Activated T-helper 1 cell treated with anti-CD3 and anti-CD28 coated beads, Interleukin-2, amount 50 U/mL, for 16 hours (primary cell): ENCODE data around the gene WDR1.
A peak's percentile ranks its signal among the peaks of the same experiment; 100 is the strongest.

ENCODE experiments used
- DNase-seq, 2 donors: peaks; one replicate each; pipeline ENCODE4 v3.0.0-alpha.2; 2020; ENCODE audit warnings: low read depth in 1 of 2, low spot score in 1 of 2

WDR1 gene

DNA sequence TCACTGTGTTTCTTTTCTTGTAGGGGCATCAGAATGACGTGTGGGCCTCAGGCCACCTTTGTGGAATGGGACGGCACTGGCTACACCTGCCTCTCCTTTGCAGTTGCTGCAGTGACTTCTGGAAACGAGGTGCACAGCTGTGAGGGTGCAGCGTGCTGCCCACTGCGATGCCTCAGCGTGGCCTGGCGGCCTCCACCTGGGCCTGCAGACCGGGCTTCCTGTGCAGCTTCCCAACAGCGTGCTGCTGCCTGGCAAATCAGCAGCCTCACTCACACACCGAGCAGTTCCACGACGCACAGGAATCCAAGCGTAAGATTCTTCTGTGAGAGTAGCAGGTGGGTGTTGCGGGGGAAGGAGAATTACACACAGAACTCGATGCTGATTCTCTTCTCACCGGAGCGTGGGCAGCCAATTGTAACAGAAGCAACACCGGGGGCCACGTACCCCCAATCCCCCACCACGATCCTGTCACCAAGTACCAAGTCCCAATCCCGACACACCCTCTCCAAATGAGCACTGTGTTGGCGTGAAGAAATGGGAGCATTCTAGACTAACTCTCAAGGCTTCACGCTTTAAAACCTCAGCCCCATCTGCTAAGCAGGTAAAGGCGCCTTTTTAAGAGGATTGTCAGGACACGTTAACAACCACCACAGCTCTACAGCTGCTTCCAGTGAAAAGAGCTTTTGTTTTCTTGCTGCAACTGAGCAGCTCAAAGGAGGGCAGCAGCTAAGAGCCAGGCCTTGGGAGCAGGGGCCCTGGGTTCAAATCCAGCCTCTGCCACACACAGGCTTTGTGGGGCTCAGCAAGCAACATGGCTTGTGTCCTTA lies 16.9 kb downstream of the WDR1 start:
- no peak for DNase-seq

DNA sequence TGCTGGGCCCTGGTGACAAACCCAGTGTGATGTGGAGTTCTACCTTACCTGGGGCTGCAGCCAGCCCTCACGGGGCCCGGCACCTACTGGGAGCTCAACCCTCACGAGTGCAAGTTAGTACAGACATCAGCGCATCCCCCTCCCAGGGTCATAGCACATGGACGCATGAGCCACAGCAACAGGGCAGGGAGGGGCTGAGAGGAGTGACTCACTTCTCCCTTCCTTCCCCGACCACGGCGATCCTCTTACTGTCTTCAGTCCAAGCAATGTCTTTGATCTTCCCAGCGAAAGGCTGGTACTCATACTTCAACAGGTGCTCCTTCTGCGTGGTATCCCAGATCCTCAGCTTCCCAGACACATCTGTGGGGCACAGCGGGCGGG lies 17.8 kb downstream of the WDR1 start:
- DNase-seq, result no peak

DNA sequence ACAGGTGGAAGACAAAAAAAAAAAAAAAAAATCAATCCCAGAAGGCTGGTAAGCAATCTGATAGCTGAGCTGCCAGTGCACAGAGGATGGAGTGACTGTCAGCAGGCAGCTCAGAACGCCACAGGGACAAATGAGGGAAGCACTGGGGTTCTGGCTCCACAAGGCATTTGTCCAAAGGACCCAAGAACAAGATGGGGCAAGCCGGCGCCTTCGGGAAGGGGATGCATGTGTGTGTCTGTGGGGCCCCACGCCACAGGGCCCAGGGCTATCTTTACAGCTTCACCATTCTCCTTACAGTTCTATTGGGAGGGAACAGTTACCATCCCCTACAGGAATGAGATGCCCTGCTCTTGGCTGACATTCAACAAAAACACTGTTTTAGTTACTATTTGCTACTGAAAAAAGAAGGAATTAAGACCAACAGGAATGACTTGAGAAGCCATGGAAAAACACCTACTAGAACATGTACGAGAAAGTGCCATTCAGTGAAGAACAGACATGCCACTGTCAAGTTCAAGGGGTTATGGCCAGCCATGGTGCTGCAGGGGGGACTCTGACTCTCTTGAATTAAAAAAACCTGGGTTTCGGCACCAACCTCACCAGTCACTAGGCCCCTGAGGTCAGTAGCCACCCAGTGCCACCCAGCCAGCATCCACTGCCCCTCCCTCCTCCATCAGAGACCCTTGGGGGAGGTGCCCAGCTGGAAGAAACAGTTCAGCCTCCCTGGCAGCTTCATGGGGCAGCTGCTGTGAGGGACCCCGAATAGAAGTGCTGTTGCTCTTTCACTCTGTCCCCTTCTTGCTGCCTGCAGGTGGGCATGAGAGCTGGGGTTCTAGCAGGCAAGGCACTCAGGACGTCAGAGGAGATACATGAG lies 18.5 kb downstream of the WDR1 start:
- no peak for DNase-seq

DNA sequence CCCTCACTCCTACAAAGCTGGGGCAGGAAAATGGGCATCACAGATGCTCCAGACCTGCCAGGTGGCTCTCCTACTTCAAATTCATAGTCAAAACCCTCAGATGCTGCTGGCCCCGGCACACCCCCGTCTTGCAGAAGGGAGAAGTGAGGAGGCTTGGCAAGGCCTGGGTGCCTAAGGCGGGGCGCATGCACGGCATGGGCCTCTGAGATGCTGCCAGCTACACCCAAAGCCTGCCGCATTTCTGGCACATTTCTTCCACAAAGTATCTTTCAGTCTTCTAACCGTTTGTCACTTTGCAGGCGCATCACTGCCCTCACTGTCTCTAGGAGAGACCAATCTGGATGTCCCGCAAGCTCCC lies 19.6 kb downstream of the WDR1 start:
- no peak for DNase-seq

DNA sequence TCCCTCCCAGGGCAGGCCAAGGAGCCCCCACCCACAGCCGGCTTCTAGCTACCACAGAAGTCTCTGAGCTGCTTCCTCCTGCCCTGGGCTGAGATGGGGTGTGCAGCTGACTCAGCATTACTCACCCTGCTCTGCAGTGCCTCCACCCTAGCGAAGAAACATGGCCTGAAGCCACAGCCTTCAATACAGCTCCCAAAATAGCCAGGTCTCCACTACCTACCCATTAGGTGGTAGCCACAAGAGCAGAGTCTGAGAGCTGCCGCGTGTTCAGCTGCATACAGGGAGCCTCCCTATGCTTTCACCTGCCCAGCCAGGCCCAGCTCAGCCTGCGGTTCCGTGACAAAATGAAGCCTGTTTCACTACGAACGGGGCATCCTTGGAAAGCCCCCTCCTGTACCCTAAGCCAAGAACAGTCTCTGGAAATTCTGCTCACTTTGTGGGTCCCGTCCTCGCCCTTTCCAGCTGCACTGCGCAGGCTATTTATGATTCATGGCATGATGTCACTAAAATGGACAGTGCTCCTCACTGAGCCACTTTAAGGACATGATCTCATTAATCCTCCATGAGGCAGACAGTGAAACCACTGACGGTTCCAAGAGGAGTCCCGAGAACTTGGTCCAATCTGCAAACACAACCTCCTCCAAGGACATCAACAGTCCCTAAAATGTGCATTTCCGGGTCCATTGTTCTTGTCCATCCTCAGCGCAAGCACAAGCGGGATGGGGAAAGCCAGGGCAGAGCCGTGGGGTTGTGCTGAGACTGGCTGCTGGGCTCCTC lies 20.2 kb downstream of the WDR1 start:
- DNase-seq, result peak; percentile 61 to 64

DNA sequence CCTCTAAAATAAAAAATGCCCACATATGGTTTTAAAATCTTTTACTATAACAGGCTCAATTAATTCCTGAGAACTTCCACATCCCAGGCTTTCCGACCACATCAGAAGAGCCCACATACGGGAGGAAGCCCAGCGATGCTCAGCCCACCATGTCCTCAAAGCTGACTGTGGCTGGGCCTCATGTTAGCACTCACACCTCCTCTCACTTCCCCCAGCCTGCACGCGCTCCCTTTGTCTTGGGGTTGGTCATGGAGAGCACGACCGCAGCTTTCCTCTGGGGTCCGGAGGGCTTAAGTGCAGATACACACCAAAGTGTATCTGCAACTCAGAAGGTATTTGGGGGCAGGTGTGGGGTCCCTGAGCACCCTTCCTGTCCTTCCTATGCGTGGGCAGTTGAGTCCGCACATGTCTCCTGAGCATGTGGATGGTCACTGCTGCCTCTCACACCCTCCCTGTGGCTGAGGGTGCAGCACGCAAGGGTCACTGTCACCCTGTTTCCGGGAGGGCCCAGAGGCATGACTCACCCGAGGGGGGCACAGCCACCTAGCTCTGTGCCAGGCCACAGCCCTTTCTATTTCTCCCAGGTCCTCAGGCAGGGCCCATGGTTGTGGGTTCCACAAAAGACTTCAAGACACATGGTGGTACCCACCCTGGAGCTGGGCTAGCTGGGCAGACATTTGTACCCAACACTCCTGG lies 21.2 kb downstream of the WDR1 start:
- DNase-seq, result no peak

DNA sequence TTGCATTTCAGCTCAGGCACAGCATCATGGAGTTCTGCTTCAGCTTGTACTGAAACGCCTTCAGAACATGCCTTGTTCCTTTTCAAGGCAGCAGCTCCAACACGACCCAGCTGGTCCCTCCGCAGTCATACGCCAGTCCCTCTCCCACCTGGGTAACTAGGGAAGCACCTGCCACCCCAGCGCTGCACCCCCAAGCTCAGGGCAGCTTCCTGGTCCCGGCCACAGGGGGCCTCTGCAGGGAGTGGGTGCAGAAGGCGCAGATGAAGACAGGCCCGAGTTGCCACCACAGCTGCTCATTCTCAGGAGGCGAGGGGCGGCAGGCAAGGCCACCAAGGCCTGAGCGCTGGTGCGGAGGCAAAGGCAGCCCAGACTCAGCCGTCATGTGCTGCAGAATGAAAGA lies 21.8 kb downstream of the WDR1 start:
- DNase-seq, result no peak

DNA sequence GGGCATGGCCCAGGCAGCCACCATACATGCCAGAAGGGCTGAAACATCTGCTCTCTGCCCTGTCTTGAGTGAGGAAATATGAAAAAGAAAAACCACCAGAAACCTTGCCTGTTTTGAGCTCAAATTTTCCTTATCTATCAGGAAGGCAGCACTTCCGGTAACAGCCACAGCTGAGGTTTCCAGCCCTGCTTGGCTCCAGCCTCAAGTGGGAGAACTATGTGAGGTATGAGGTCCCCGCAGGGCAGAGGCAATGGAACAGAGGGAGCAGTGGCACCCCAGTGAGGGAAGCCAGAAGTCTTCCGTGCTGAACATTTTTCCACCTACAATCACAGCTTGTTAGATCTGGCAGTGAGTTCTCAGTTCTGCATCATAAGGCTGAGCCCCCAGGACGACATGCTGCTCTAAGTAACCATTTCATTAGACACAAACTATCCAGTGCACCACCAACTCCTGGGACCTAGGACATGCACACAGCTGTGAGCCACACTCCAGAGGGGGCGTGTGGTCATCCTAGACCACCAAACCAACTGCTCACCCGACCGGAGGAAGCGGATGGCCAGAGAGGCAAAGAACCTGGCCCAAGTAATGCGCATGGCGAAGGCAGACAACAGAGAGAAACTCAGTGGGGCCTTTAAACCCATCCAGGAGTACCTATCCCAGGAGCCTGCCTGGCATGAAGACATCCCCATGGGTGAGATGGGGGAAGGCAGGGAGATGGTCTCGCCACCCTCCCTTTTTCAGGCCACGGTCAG lies 22.6 kb downstream of the WDR1 start:
- DNase-seq, result no peak

DNA sequence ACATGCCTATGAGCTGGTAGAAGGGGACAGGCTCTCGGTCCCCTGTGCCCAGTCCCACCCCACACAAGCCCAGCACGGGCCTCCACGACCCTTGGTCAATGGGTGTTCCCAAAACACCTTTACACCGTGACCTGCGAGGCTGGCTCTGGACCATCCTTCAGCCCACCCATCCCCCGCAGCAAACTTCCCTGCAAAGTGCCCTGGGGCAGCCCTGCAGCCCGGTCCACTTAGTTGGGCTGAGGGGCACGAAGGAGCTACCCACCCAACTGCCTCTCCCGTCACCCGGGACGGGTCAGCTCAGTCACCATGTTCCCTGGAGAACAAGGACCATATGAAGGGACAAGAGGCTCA lies 23.4 kb downstream of the WDR1 start:
- no peak for DNase-seq

DNA sequence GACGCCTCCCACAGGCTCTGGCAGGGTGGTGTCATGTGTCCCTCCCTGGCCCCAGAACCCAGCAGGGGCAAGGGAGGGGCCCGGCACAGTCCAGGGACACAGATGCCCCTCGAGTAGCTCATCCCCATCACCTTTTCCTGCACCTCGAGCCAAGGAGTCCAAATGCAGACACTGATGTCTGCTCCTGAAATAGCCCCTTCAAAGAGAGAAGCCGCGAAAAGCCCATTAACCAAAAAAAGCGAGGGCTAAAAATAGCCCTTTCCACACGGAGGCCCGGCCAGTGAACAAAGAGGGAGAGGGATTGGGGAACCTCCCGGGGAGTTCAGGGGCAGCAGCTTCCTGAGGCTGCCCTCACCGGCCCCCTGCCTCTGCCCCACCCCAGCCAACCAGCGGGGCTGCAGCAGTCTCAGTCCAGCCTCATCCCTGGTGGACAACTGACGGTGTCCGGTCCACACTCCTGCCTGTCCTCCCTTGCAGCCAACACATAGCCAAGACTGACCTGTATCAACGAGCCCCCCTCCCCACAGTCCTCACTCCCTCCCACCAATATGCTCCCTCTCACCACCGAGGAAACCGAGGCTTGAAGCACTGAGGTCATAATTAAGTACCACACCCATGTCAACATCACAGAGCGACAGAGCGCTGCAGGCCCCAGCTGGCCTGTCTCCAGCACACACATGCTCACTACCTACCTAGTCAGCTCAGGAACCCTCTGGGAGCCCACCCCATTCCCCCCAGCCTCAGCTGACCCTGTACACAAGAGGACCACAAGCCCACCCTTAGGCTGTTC lies 23.9 kb downstream of the WDR1 start:
- DNase-seq, result no peak

DNA sequence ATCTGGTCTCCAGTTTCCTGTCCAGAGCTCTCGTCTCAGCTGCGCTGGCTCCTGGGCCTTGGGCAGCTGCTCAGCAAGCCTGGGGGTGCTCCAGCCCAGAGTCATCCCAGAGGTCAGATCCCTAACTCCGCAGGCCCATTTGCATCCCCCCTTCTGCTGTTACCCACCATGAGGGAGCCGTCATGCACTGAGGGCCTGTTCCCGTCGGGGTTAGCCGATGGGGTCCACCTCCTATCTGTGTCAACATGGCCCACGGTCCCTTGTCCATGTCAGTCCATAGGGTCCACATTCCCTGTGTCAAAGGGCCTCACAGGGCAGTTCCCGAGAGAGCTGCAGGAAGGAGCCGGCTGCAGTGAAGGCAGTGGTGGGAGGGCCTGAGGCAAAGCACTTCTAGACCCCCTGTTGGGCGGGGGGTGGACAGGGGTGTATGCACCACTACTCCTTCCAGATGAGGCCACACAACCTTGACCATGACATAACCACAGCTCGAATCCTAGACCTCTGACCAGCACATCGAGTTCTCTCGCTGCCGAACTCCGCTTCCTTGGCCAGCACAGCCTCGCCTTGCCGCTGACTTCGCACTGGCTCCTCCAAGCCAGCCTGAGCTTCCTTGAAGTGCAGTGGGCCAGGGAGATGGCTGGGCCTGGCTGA lies 24.9 kb downstream of the WDR1 start:
- DNase-seq, result no peak

DNA sequence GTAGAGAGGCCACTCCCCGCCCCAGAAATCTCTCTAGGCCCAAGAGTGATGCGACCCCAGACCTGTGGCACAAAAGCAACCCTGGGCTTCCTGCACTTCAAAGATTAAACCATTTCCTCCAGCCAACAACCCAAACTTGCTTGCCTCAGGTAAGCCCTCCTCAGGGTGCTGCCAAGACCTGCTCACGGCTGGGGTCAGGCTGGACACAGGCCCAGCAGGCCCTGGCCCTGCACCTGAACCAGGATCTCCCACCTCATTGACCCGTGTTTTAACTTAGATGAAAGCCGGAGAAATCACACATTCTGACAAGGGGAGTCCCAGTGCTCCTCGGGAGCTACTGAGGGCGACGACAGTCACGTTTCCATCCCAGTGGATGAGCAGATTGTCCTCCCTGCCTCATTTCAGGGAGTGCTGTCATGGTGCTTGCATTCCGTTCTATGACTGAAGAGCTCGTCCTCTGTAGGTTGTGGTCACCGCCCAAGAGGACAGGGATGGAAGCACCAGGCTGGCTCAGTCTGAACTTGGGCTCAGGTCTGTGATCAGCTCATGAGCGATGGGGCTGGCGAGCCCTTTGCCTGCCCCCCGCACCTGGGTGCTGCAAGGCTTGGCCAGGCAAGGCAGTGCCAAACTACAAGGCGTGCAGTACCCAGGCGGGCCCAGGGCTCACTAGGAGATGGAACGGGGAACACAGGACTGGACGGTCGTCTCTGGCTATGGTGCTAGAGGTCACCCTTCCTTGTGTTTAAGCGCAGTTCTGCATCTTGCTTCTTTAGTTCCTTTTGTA lies 25.9 kb downstream of the WDR1 start:
- DNase-seq, result no peak

DNA sequence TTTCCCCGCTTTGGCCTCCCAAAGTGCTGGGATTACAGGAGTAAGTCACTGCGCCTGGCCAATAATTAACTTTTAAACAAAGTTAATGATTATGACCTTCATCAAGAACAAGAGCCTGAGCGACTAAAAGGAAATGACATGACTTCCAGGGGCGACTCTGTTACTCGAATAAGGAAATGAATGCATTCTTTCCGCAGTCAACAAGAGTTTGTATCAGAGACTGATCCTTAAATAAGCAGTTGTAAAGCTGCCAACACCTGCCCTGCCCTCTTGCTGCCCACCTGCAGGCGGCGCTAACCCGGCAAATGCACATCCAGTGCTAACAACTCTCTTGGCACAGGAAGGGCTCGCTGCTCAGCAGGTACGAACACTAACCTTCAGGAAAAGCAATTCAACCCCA lies 27.3 kb downstream of the WDR1 start:
- DNase-seq, result no peak

DNA sequence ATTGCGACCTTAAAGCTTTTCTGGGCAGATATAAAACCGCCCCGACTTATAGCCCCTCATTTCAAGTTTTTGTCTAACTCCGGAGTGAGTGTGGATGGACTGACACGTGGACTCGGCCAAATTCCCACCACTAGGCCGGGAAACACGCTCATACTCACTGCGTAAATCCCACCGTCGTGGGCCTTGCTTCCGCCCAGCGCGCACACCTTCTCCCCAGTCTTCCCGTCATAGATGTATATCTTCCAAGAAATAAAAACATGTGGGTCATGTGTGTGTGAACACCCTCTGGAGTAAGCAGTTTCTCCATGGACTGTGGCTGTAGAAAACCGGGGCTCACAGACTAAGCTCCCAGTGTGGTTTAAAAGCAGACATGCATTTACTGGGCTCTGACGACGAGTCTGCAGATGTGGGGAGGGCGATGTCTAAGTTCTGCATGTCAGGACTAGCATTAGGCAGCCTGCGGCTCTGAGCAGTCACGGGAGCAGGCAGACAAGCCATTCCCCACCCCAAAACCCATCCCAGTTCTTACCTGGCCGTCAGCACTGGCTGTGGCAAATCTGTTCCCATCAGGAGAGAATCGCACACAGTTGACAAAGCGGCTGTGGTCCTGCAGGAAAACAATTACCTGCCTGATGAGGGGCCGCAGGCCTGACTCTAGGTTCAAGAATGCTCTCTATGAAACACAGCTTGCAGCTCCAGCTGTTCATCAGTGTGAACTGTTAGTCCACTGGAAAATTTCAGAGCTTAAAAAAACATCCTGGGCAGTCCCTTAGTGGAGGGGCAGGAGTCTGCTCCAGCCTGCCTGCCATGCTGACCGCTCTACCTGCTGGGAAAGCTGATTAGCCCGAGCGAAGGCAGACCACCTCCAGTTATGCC lies 28.2 kb downstream of the WDR1 start:
- no peak for DNase-seq

DNA sequence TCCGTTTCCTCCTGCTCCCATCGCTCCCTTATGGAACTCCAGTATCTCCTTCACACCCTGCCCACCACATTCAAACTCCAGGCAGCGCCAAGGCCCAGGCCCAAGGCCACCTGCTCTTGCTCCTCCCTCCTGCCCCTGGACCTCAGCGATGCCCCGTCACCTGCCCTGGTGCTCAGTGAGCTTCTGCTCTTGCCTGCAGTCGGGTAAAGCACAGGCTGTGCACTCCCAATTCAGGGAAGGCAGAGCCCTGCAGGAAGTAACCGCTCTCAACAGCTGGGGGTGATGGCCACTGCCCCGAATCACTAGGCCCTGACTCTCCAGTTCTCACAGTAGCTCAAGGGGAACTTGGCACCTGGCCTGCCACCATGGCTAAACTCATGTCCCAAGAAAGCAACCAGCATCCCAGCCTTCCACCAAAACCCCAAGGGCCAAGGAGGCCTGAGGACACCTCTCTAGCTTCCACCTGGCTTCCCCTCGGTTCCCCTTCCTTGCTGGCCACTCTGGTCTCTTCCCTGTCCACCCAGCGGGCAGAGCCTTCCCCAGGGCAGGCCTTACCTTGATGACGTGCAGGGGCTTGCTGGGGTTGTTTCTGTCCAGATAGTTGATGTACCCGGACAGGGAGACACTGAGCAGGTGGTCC lies 29.3 kb downstream of the WDR1 start:
- DNase-seq, result no peak

DNA sequence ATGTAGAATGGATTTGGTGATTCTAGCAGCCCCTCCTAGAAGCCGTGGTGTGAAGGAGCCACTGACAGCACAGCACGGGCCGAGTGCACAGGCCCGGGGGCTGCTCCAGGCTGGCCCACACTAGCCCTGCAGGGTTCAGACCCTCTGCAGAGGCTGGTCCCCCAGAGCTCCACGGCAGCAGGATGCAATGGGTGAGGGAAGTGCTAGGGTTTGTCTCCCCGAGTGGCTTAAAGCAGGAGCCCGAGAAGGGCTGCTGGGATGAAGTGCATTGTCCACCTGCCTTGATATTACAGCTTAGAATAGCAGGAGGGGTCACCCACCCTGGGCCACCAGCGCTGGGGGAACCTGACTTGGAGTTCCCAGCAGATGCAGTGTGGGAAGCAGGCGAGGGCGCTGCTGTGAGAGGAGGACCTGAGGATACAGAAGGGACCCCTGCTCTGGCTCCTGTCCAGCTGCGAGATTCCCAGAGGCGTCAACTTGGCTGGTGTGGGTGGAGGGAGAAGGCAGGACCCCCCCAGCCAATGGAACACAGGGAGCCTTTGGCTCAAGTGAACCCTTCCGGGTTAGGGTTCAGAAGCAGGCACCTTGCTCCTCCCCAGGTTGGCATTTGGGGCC lies 30.0 kb downstream of the WDR1 start:
- no peak for DNase-seq
